ENCODE data around the gene PLA2G2E.

- TF ChIP-seq POLR2AphosphoS5 (IDR thresholded peaks at IDR 0.05) (no peak), CTCF (IDR thresholded peaks at IDR 0.05) (no peak)
These were observed 12.8 kb downstream of the PLA2G2E start for GRCh38 chr1:19910650-19911049.
